Measurements from ENCODE around the gene ALK.

- no peak for TF ChIP-seq POLR2AphosphoS5 (IDR thresholded peaks at IDR 0.05; ENCODE audit: low read depth, low read length)
- no peak for TF ChIP-seq TAF1 (IDR thresholded peaks at IDR 0.05; ENCODE audit: borderline replicate concordance, insufficient read depth, low read length)
- TF ChIP-seq REST (IDR thresholded peaks at IDR 0.05; ENCODE audit: insufficient read depth in 1 of 2, low read depth in 2 of 2, low read length in 2 of 2): no peak
- TF ChIP-seq SIN3A (IDR thresholded peaks at IDR 0.05; ENCODE audit: borderline replicate concordance, insufficient read depth, low read length): no peak
- TF ChIP-seq FOXP2 (optimal IDR thresholded peaks at IDR 0.05; ENCODE audit: borderline replicate concordance, extremely low read depth, extremely low read length, insufficient read depth): no peak
Measured at GRCh38 chr2:29615841-29616240, 305.5 kb downstream of the ALK start.
